Measurements from ENCODE around the gene LHCGR.
"Not testable (repeated sequence)": the region's sequence is repeated elsewhere in the genome, so short reads cannot be mapped to it uniquely, and the experiment has no call there.

The LHCGR gene

GRCh38 chr2:48711343-48711742, 44.2 kb downstream of the LHCGR start:
- no peak for DNase-seq (ENCODE audit: low read depth in 2 of 3, low spot score in 2 of 3)

GRCh38 chr2:48709096-48710034, 46.2 kb downstream of the LHCGR start:
- no peak for DNase-seq (ENCODE audit: low read depth in 2 of 3, low spot score in 2 of 3)

DNA sequence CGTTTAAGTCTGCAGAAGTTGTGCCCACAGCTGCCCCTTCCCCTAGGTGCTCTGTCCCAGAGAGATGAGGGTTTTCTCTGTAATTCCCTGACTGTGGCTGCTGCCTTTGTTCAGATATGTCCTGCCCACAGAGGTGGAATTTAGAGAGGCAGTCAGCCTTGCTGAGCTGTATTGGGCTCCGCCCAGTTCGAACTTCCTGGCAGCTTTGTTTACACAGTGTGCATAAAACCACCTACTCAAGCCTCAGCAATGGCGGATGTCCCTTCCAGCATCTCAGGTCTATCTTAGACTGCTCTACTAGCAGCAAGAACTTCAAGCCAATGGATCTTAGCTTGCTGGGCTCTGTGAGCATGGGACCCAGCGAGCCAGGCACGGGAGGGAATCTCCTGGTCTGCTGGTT, 48.1 kb downstream of the LHCGR start:
- DNase-seq (ENCODE audit: low read depth in 2 of 3, low spot score in 2 of 3) = no peak

DNA sequence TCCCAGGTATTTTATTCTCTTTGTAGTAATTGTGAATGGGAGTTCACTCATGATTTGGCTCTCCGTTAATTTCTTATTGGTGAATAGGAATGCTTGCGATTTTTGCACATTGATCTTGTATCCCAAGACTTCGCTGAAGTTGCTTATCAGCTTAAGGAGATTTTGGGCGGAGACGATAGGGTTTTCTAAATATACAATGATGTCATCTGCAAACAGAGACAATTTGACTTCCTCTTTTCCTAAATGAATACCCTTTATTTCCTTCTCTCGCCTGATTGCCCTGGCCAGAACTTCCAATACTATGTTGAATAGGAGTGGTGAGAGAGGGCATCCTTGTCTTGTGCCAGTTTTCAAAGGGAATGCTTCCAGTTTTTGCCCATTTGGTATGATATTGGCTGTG, 51.9 kb downstream of the LHCGR start:
- not testable (repeated sequence) for DNase-seq (ENCODE audit: low read depth in 2 of 3, low spot score in 2 of 3)

GRCh38 chr2:48699348-48699930, 56.1 kb downstream of the LHCGR start:
- no peak for DNase-seq (ENCODE audit: low read depth in 2 of 3, low spot score in 2 of 3)

DNA sequence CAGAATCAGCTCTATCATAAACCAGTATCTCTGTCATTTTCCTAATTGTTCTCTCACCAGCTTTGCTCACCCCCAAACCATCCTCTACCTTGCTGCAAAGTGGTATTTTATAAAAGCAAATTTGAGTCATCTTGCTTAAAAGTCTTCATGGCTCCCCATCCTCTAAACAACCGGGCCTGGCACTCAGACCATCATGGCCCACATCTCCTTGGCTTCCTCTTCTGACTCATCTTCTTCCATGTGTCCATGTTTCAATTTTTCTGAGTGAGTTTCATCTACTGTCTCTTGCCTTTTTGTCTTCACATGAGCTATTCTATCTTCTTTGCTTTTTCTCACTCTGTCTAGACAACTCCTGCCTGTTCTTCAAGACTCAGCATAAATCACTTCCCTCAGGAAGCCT, 58.6 kb downstream of the LHCGR start:
- no peak for DNase-seq (ENCODE audit: low read depth in 2 of 3, low spot score in 2 of 3)

DNA sequence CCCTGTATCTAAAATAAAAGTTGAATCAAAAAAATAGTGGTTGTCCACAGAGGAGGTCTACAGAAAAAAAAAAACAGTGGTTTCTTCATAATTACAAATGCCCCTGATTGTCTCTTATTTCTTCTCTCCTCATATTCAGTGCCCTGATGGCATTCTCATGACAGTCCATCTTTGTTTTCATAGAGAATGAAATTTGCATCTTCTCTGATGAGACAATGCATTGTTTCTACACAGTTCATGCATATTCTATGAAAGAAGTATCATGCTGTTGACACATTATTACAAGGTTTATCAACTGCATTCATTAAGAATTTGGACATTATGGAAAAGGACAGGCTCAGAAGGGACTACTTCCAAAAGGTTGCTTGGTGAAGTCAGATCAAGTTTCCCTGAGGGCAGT, 59.5 kb downstream of the LHCGR start:
- DNase-seq (ENCODE audit: low read depth in 2 of 3, low spot score in 2 of 3) = no peak

DNA sequence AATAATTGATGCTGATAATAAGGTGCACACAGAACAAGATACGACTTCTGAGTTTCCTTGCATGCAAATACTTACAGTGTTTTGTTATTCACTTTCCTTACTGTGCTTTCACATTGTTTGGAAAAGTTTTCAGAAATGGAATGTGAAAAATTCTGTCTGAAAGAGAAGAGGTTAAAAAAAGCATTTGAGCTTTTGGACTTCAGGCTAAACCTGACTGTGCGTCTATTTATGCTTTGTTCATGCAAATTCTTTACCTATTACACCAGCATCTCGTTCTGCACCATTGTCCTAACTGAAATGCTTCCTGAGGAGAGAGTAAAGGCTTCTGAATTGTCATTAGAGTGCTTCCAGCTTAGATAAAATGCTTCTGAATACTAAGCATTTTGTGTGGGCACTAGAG, 61.4 kb downstream of the LHCGR start:
- DNase-seq (ENCODE audit: low read depth in 2 of 3, low spot score in 2 of 3) = no peak

- no peak for DNase-seq (ENCODE audit: low read depth in 2 of 3, low spot score in 2 of 3)
Measured at GRCh38 chr2:48693645-48694044, 61.9 kb downstream of the LHCGR start.

GRCh38 chr2:48693066-48693465, 62.5 kb downstream of the LHCGR start:
- no peak for DNase-seq (ENCODE audit: low read depth in 2 of 3, low spot score in 2 of 3)

GRCh38 chr2:48691935-48692691, 63.4 kb downstream of the LHCGR start:
- DNase-seq (ENCODE audit: low read depth in 2 of 3, low spot score in 2 of 3) = no peak

DNA sequence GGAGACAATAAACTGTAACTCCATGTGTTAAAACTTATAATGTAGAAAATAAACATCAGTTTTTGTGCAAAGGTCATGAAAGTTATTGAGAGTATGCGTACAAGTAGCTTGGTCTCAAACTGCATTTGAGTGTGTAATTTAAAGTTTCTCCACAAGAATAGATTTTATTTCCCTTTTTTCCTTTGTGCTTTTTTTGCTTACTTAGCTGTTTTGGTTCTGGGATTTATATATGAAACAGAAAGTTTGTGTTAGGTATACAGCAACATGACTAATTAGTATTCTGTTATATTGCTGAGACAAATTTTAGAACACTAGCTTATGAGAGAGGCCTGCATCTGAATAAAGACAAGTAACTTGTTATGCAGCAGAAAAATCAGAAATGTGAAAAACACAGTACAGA, 70.4 kb downstream of the LHCGR start:
- no peak for DNase-seq (ENCODE audit: low read depth in 2 of 3, low spot score in 2 of 3)

DNA sequence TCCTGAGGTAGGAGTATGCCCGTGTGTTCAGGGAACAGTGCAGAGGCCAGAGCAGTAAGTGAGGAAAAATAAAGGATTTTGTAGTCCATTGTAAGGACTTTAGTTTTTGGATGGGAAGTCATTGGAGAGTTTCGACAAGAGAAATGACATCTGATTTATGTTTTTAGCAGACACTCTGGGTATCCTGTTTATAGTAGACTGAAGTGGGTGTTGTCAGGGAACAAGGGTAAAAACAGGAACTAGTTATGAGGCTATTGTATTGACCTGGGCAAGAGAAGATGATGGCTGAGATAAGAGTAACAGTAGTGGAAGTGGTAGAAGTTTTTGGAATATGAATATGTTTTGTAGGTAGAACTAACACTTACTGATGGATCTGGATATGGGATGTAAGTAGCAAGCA, 78.1 kb downstream of the LHCGR start:
- no peak for DNase-seq (ENCODE audit: low read depth in 2 of 3, low spot score in 2 of 3)

GRCh38 chr2:48674933-48675332, 80.6 kb downstream of the LHCGR start:
- DNase-seq (ENCODE audit: low read depth in 2 of 3, low spot score in 2 of 3) = no peak

DNA sequence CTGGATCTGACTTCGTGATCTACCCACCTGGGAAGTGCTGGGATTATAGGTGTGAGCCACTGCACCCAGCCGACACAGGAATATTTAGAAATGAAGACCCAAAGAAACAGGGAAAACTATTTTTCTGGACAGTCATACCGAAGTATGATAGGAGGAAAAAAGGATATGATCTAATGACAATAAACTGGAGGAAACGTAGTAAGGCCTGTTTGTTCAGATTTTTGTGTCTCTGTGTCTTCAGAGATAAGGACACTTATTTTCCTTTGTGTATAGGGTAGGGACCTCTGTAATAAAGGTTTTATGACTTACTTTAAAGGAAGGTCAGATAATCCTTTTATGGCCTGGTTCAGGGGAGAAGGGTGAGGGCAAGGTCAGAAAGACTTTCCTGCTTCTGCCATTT, 81.9 kb downstream of the LHCGR start:
- no peak for DNase-seq (ENCODE audit: low read depth in 2 of 3, low spot score in 2 of 3)

GRCh38 chr2:48668992-48669391, 86.5 kb downstream of the LHCGR start:
- DNase-seq (ENCODE audit: low read depth in 2 of 3, low spot score in 2 of 3) = no peak

GRCh38 chr2:48651158-48651790, 104.2 kb downstream of the LHCGR start:
- no peak for DNase-seq (ENCODE audit: low read depth in 2 of 3, low spot score in 2 of 3)

- DNase-seq (ENCODE audit: low read depth in 2 of 3, low spot score in 2 of 3) = no peak
Measured at GRCh38 chr2:48638261-48638660, 117.3 kb downstream of the LHCGR start.
